ENCODE measurements around the gene HPS1.

The HPS1 gene

GRCh38 chr10:98446661-98447221 lies at the start of gene HPS1:
Gene HPS1 (minus strand): TSS chr10:98446935. CDS start chr10:98443240, 3,695 bp downstream.
- peak; percentile 84 for DNase-seq (ENCODE audit: low read depth)

- DNase-seq (ENCODE audit: low read depth) = no peak
These were observed 46.0 kb upstream of the HPS1 start for GRCh38 chr10:98492763-98493162.

- no peak for DNase-seq (ENCODE audit: low read depth)
These were observed 43.1 kb upstream of the HPS1 start for GRCh38 chr10:98489561-98490481.

GRCh38 chr10:98488669-98489430 lies 42.1 kb upstream of the HPS1 start:
- no peak for DNase-seq (ENCODE audit: low read depth)

GRCh38 chr10:98487649-98488048 lies 40.9 kb upstream of the HPS1 start:
- no peak for DNase-seq (ENCODE audit: low read depth)

GRCh38 chr10:98486421-98486820 lies 39.7 kb upstream of the HPS1 start:
- DNase-seq (ENCODE audit: low read depth) = no peak

GRCh38 chr10:98485959-98486358 lies 39.2 kb upstream of the HPS1 start:
- no peak for DNase-seq (ENCODE audit: low read depth)

- no peak for DNase-seq (ENCODE audit: low read depth)
These were observed 36.9 kb upstream of the HPS1 start for GRCh38 chr10:98483658-98484057.

- DNase-seq (ENCODE audit: low read depth) = no peak
These were observed 35.4 kb upstream of the HPS1 start for GRCh38 chr10:98482096-98482495.

GRCh38 chr10:98481404-98481945 lies 34.7 kb upstream of the HPS1 start:
- no peak for DNase-seq (ENCODE audit: low read depth)

- no peak for DNase-seq (ENCODE audit: low read depth)
These were observed 31.9 kb upstream of the HPS1 start for GRCh38 chr10:98478430-98479222.

GRCh38 chr10:98477861-98478260 lies 31.1 kb upstream of the HPS1 start:
- no peak for DNase-seq (ENCODE audit: low read depth)

- no peak for DNase-seq (ENCODE audit: low read depth)
These were observed 27.9 kb upstream of the HPS1 start for GRCh38 chr10:98474628-98475027.

- DNase-seq (ENCODE audit: low read depth) = no peak
These were observed 25.5 kb upstream of the HPS1 start for GRCh38 chr10:98472196-98472595.

GRCh38 chr10:98470850-98471249 lies 24.1 kb upstream of the HPS1 start:
- DNase-seq (ENCODE audit: low read depth) = no peak

GRCh38 chr10:98469001-98469931 lies 22.5 kb upstream of the HPS1 start:
- DNase-seq (ENCODE audit: low read depth) = no peak

- peak; percentile 46 for DNase-seq (ENCODE audit: low read depth)
These were observed 21.0 kb upstream of the HPS1 start for GRCh38 chr10:98467506-98468318.

GRCh38 chr10:98466861-98467505 lies 20.2 kb upstream of the HPS1 start:
- DNase-seq (ENCODE audit: low read depth) = no peak

- no peak for DNase-seq (ENCODE audit: low read depth)
These were observed 19.1 kb upstream of the HPS1 start for GRCh38 chr10:98465866-98466265.
